HG03095 (cell line): ENCODE results near the gene MRPS27.
A peak's percentile ranks its signal among the peaks of the same experiment; 100 is the strongest.
"Not testable (repeated sequence)": the region's sequence is repeated elsewhere in the genome, so short reads cannot be mapped to it uniquely, and the experiment has no call there.

Experiments
- ATAC-seq: cut with Tn5 transposase; IDR thresholded peaks from one replicate; pipeline ENCODE4 v1.9.1; 2021; ENCODE audit warnings: moderate library complexity; ENCODE audit not compliant: unreplicated experiment

Gene MRPS27

DNA sequence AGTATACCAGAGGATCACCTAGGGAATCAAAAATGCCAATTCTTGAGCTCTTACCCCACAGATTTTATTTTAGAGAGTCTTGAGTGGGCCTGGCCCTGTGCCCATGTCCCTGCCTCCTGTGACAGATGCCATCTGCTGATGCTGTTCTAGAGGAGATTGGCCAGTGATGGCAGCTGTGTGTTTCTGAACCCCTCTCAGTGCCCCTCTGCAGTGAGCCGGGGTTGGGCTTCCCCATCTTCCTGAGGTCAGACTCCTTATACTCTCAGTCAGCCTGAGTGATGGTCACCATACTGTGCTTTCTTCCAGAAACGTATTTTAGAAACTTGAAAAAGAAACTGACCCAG lies 6.2 kb upstream of the MRPS27 start:
- no peak for ATAC-seq

DNA sequence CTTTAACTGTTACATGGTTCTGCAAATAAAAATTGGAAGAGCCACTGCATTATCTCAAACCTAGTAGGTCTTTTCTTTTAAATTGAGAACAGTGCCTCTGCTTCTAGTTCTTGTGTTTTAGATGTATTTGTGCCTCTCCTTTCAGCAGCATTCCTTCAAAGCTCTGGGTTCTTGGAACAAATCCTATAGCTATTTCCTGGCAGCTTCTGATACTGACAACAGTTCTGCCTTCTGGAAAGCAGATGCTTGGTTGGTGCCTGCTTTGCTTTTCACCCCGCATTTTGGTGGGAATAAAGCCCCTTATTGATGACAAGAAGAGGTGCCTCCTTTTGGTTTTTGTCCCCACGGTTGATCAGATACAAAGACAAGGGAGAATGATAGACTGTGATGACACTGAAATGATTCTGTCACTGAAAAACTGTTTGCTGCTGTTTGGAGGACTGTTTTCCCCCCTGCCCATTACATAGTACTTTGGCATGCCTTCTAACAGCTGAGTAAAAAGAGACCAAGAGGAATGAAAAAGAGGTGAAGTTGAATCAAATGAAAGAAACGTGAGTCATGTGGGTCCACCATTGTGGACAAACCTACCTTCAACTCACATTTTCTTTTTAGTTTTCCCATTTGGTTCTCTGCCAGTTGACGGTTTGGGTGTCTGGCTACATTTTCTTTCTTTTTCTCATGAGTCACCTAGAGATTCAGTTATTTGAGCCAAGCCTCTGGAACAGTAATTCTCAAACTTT lies 5.7 kb upstream of the MRPS27 start:
- ATAC-seq, result no peak

- ATAC-seq, result no peak
These were observed 4.3 kb upstream of the MRPS27 start for GRCh38 chr5:72324189-72324825.

GRCh38 chr5:72319435-72319975 lies 535 bp downstream of the MRPS27 start:
- ATAC-seq, result not testable (repeated sequence)

GRCh38 chr5:72314571-72315172 lies 5.4 kb downstream of the MRPS27 start:
- no peak for ATAC-seq

GRCh38 chr5:72313141-72313540 lies 6.9 kb downstream of the MRPS27 start:
- no peak for ATAC-seq

- ATAC-seq, result no peak
These were observed 11.2 kb downstream of the MRPS27 start for GRCh38 chr5:72308853-72309191.

- ATAC-seq, result peak; percentile 84
These were observed 11.8 kb downstream of the MRPS27 start for GRCh38 chr5:72307968-72308852.

DNA sequence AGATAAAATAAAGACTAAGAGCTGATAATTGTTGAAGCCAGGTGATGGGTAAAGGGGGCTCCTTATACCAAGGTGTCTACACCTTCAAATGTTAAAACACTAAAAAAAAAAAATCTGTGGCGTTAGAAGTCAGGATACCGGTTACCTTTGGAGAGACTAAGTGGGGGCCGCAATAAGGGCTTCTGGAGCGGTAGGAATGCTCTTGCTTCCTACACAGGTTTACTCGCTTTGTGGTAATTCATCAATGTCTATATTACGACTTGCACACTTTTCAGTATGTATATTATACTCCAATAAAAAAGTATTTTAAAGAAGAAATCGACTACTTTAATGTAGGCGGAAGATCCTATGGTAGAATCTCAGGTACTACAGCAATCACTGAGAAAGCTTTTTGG lies 12.5 kb downstream of the MRPS27 start:
- no peak for ATAC-seq

- no peak for ATAC-seq
These were observed 14.6 kb downstream of the MRPS27 start for GRCh38 chr5:72305194-72306142.

DNA sequence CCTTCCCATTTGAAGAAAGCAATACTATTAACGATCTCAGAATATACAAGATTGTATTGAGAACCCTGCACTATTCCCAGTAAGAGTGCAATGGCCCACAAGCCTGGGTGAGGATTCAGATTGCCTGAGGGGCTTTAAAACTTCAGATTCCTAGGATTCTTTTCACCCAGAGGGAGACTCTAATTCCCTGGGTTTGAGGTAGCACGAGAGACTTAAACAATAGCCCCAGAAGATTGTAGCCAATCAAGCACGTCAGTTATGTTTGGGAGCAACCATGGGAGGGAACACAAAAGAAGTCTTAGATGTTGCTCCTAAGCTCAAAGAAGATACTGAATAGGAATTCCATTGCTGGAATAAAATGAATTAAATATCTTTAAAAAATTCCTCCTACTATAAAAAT lies 17.9 kb downstream of the MRPS27 start:
- no peak for ATAC-seq

- peak; percentile 54 for ATAC-seq
These were observed 18.5 kb downstream of the MRPS27 start for GRCh38 chr5:72301557-72301956.

DNA sequence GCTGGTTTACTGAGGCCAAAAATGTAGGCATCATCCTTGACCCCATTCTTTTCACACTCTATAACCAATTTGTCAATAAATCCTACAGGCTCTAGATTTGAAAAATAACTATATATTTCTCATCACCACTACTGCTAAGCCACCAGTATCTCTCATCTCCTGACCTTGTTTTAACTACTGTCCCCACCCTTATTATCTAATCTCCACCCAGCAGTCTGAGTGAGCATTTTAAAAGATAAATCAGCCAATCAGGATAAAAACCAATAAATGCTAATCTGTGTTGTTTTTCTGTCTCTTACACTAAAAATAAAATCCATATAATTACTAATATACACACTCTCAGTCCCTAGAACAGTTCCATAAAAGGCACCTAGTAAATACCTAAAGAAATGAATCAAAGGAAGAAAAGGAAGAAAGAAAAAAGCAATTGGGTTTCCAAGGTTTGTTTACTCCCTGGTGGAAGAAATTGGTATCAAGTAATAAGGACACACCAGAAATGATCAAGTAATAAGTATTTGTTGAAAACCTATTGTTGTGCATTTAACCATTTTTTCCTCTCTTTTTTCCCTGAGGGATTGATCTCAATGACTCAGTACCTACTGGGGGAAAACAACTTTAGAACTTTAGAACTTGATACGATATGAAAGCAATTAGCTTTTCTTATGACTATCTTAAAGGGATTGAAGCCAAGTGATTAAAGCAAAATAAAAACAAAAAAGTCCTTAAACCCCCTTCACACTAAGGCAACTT lies 19.3 kb downstream of the MRPS27 start:
- ATAC-seq, result no peak

DNA sequence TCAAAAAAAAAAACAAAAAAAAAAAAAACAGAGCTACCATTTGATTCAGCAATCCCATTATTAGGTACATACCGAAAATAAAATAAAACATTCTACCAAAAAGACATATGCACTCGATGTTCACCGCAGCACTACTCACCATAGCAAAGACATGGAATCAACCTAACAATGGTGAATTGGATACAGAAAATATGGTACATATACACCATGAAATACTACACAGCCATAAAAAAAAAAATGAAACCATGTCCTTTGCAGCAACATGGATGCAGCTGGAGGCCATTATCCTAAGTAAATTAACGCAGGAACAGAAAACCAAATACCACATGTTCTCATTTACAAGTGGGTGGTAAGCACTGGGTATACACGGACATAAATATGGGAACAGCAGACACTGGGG lies 21.3 kb downstream of the MRPS27 start:
- no peak for ATAC-seq

- not testable (repeated sequence) for ATAC-seq
These were observed 21.9 kb downstream of the MRPS27 start for GRCh38 chr5:72298136-72298535.

GRCh38 chr5:72296256-72296655 lies 23.8 kb downstream of the MRPS27 start:
- no peak for ATAC-seq

DNA sequence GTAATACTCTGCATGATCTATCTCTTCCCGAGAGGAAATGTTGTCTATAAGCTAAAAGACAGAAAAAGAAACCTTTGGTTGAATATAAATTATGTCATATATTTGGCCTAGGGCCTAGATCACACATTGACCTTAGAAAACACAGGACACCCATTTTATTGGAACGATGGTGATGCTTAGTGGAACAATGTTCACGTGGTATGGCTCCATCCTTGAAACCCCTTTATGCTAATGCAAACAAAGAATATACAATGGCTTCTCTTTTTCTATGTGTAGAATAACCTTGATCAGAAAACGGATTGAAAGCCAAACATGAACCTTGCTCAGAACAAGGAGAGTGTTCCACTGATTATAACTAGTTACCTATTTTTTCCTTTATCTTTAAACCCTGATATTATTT lies 24.5 kb downstream of the MRPS27 start:
- no peak for ATAC-seq

DNA sequence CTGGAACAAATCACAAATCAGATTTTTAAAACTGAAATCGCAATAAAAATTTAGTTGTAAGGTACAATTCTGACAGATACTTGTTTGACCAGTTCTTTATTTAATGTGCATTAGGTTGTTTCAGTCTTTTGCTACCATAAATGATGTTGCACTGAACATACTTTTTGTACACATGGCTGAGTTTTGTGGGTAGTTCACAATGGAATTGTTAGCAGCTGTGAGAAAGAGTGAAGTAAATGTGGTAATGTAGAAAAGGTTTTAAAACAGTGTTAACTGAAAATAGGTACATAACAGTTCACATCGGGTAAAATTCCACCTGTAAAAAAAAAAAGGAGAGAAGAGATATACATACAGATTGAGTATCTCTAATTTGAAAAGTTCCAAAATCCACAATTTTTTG lies 25.6 kb downstream of the MRPS27 start:
- no peak for ATAC-seq

DNA sequence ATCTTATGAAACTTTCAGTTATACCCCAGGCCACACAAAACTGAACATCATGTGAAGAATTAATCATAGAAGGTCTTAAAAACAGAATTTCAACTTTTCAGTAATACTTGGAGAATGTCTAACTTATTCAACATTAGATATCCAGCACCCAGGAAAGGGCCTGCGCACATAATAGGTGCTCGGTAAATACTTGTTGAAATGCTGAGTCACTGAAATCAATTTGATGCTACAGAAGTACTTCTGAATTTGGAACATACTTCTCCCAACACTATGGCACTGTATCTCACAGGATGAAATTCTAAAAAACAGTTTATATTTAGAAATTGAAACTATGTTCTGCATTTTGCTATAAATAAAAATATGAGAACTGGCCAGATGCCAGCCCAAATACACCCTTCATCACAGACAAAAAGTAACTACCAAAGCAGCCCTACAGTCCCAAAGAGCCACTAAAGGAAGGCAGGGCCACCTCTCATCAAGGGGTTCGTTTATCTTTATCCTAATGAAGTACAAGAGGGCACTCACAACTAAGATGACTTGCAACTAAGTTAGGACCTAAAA lies 26.5 kb downstream of the MRPS27 start:
- ATAC-seq, result no peak
